Neural crest cell (in vitro differentiated cells): ENCODE data around the gene CELF4. TPM values are rescaled to one million over a fixed set of nuclear protein-coding genes. Genes with fewer than 3 reads are reported as not detected.

Experiments used
- DNase-seq: peaks from one replicate; pipeline ENCODE4 v3.0.0; 2021; ENCODE audit warnings: low read depth, mixed read lengths, low spot score
- H3K27ac Mint-ChIP-seq: one replicate; pipeline ENCODE4 v1.8.0; 2021; ENCODE audit warnings: mild to moderate bottlenecking, mixed read lengths; ENCODE audit not compliant: unreplicated experiment
- H3K27me3 Mint-ChIP-seq: 2 replicates; pipeline ENCODE4 v1.8.0; 2021; ENCODE audit warnings: low read depth, mild to moderate bottlenecking, mixed read lengths
- H3K36me3 Mint-ChIP-seq: 2 replicates; pipeline ENCODE4 v1.8.0; 2021; ENCODE audit warnings: low read depth, mild to moderate bottlenecking, mixed read lengths
- H3K4me1 Mint-ChIP-seq: 2 replicates; pipeline ENCODE4 v1.8.0; 2021; ENCODE audit warnings: mixed read lengths
- H3K4me3 Mint-ChIP-seq: one replicate; pipeline ENCODE4 v1.8.0; 2021; ENCODE audit warnings: mild to moderate bottlenecking, mixed read lengths
- H3K9me3 Mint-ChIP-seq: 2 replicates; pipeline ENCODE4 v1.8.0; 2021; ENCODE audit warnings: mixed read lengths
- total RNA-seq: library from RNA; stranded (reverse); gene quantifications from 2 replicates; pipeline ENCODE4 v1.2.1, GENCODE V29; 2021
- TF ChIP-seq, protein P1 (sequence below): fragments of 200-600 bp; sonication (generic); conservative IDR thresholded peaks from 2 replicates; pipeline ENCODE4 v1.5.0; 2021; ENCODE audit warnings: antibody characterized with exemption, mild to moderate bottlenecking

Gene CELF4
- total RNA-seq, 1 donor from 2014 or later, result 1.9 TPM

DNA sequence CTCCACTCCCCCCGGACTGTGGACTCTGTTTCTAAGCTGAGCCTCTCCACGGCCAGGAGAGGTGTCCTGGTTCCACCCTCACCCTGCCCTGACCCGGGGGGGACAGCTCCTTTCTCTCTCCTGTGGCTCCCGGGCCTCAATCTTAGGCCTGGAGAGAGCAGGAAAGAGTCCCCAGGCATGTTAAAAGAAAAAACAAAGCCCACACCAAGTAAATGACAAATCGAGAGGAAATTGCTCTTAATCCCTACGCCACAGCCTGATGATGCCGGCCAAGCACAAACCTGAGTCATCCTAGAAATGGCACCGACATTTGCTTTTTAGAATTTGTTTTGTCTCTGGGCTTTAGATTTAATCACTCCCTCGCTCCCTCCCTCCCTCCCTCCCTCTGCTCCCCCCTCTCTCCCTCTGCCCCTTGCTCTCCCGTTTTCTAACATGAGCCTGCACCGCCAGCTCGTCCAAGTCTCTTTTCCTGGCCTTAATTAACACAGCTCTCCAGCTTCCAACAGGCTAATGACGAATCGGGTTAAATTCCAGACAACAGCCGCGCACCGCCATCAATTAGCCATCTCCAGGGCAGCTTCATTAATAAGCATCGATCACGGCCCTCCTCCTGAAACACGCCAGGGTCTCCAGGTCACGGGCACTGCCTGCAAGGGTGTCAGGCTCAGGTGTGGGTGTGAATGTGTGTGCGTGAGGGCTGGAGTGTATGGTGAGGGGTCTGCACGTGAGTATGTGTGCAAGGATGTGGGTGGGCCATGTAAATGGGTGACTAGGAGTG, 230.8 kb downstream of the CELF4 start:
- no peaks in the 10 kb centered on the region for H3K36me3 Mint-ChIP-seq
- peaks cover 20% of the 10 kb centered on the region for H3K4me1 Mint-ChIP-seq
- no peak overlapping the region for H3K4me3 Mint-ChIP-seq

GRCh38 chr18:37332628-37333420, 232.8 kb downstream of the CELF4 start:
- H3K36me3 Mint-ChIP-seq, result no peaks in the 10 kb centered on the region
- H3K27ac Mint-ChIP-seq, result no peak overlapping the region
- H3K9me3 Mint-ChIP-seq, result no peaks in the 10 kb centered on the region
- no peak for DNase-seq
- TF ChIP-seq, protein P1, sequence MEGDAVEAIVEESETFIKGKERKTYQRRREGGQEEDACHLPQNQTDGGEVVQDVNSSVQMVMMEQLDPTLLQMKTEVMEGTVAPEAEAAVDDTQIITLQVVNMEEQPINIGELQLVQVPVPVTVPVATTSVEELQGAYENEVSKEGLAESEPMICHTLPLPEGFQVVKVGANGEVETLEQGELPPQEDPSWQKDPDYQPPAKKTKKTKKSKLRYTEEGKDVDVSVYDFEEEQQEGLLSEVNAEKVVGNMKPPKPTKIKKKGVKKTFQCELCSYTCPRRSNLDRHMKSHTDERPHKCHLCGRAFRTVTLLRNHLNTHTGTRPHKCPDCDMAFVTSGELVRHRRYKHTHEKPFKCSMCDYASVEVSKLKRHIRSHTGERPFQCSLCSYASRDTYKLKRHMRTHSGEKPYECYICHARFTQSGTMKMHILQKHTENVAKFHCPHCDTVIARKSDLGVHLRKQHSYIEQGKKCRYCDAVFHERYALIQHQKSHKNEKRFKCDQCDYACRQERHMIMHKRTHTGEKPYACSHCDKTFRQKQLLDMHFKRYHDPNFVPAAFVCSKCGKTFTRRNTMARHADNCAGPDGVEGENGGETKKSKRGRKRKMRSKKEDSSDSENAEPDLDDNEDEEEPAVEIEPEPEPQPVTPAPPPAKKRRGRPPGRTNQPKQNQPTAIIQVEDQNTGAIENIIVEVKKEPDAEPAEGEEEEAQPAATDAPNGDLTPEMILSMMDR, result no peak
- no peak overlapping the region for H3K4me3 Mint-ChIP-seq
- no peaks in the 10 kb centered on the region for H3K27me3 Mint-ChIP-seq
- H3K4me1 Mint-ChIP-seq, result peaks cover 20% of the 10 kb centered on the region

More for the DNA sequence above, 230.8 kb downstream of the CELF4 start:
- peaks cover 3% of the 10 kb centered on the region for H3K27me3 Mint-ChIP-seq
- no peaks in the 10 kb centered on the region for H3K9me3 Mint-ChIP-seq
- no peak for DNase-seq
- TF ChIP-seq, protein P1, result no peak
- H3K27ac Mint-ChIP-seq, result peak overlapping the region; percentile 19

DNA sequence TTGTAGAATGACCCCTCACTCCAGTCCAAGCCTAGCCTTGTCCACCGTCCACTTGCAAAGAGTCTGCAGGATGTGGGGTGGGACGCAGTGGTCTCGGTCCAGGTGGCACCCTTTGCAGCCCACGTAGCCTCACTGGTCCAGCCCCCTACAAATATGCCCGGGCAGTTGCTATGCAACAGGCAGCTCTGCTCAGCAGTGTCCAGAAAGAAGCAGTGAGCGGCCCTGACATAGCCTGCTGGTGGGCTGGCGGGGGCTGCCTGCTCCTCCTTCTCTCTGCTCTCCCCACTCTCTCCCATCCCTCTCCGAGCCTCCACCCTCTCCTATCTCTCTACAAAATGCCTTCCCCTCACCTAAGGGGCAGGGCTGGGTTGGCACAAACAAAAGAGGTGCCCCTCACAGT, 233.4 kb downstream of the CELF4 start:
- no peak for DNase-seq
- Mint-ChIP-seq H3K36me3 (no peaks in the 10 kb centered on the region), H3K4me3 (no peak overlapping the region), H3K4me1 (peaks cover 20% of the 10 kb centered on the region), H3K27ac (no peak overlapping the region), H3K27me3 (no peaks in the 10 kb centered on the region), H3K9me3 (no peaks in the 10 kb centered on the region)
- TF ChIP-seq, protein P1, result no peak

DNA sequence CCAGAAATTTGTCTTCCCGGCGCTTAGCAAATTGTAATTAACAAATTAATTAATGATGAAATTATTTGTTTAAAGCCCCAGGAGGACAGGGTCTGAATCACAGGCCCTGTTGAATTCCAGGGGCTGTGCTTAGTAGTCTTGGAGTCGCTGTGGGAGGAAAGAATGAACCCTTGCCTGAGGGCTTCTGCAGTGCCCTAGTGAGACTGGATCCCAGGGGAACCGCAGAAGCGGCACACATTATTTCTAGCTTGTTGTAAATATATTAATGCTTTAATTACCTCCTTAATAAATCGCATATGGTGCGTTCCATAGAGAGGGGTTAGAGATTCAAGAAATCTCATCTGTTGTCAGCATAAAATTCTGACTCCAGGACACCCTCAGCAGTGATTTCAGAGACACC, 235.4 kb downstream of the CELF4 start:
- no peaks in the 10 kb centered on the region for H3K9me3 Mint-ChIP-seq
- DNase-seq, result no peak
- H3K27me3 Mint-ChIP-seq, result no peaks in the 10 kb centered on the region
- H3K4me1 Mint-ChIP-seq, result peaks cover 14% of the 10 kb centered on the region
- no peak overlapping the region for H3K4me3 Mint-ChIP-seq
- TF ChIP-seq, protein P1, result no peak
- no peak overlapping the region for H3K27ac Mint-ChIP-seq
- no peaks in the 10 kb centered on the region for H3K36me3 Mint-ChIP-seq

GRCh38 chr18:37328946-37329719, 236.5 kb downstream of the CELF4 start:
- Mint-ChIP-seq H3K4me3 (no peak overlapping the region), H3K4me1 (peaks cover 9% of the 10 kb centered on the region), H3K27me3 (no peaks in the 10 kb centered on the region), H3K9me3 (no peaks in the 10 kb centered on the region), H3K36me3 (no peaks in the 10 kb centered on the region), H3K27ac (peak overlapping the region; percentile 27)
- TF ChIP-seq, protein P1, result no peak
- DNase-seq, result no peak
